Neuronal stem cell (in vitro differentiated cells): ENCODE data around the gene MADD.

Experiments
- DNase-seq: peaks from one replicate; pipeline ENCODE4 v3.0.0-alpha.2; 2013; ENCODE audit warnings: low spot score
- H2AFZ ChIP-seq: one replicate; pipeline ENCODE4 v1.6.1; 2013; ENCODE audit warnings: mild to moderate bottlenecking, low read length, inconsistent platforms
- H2AK5ac ChIP-seq: 2 replicates; pipeline ENCODE4 v1.6.1; 2013; ENCODE audit warnings: low read depth, mild to moderate bottlenecking, inconsistent platforms, low read length, moderate library complexity, mixed read lengths
- H2BK120ac ChIP-seq: 2 replicates; pipeline ENCODE4 v1.6.1; 2013; ENCODE audit warnings: low read depth, mild to moderate bottlenecking, inconsistent platforms, low read length, moderate library complexity, mixed read lengths
- H2BK12ac ChIP-seq: one replicate; pipeline ENCODE4 v1.6.1; 2013; ENCODE audit warnings: low read length, inconsistent platforms
- H2BK15ac ChIP-seq: 2 replicates; pipeline ENCODE4 v1.6.1; 2013; ENCODE audit warnings: mild to moderate bottlenecking, low read length, inconsistent platforms, mixed read lengths
- H2BK5ac ChIP-seq: one replicate; pipeline ENCODE4 v1.6.1; 2013; ENCODE audit warnings: inconsistent platforms, mild to moderate bottlenecking, low read length, moderate library complexity
- H3K14ac ChIP-seq: one replicate; pipeline ENCODE4 v1.6.1; 2013; ENCODE audit warnings: low read length, inconsistent platforms
- H3K18ac ChIP-seq: 2 replicates; pipeline ENCODE4 v1.6.1; 2013; ENCODE audit warnings: low read length, inconsistent platforms
- H3K23ac ChIP-seq: 2 replicates; pipeline ENCODE4 v1.6.1; 2013; ENCODE audit warnings: low read depth, mild to moderate bottlenecking, mixed read lengths, low read length, inconsistent platforms; ENCODE audit not compliant: poor library complexity
- H3K27ac ChIP-seq: replicated peaks from 3 replicates; pipeline ENCODE4 v1.5.1; 2013; ENCODE audit warnings: low read length, inconsistent platforms
- H3K27me3 ChIP-seq, 3 experiments: 2 replicates each; pipeline ENCODE4 v1.6.1; 2013; ENCODE audit warnings: low read length in 3 of 3, mild to moderate bottlenecking in 2 of 3, inconsistent platforms in 1 of 3, low read depth in 1 of 3, mixed read lengths in 1 of 3, moderate library complexity in 1 of 3; ENCODE audit not compliant: control insufficient read depth in 3 of 3, insufficient read depth in 3 of 3
- H3K36me3 ChIP-seq, 2 donors: replicated peaks in 1 of 2; 2 replicates each; pipeline ENCODE4 v1.6.1; 2013; ENCODE audit warnings: low read length in 2 of 2; ENCODE audit not compliant: control insufficient read depth in 2 of 2, insufficient read depth in 2 of 2
- H3K4ac ChIP-seq: 2 replicates; pipeline ENCODE4 v1.6.1; 2013; ENCODE audit warnings: inconsistent platforms, mild to moderate bottlenecking, low read length, moderate library complexity
- H3K4me1 ChIP-seq, 2 donors: 1 replicate in 1 of 2; 2 replicates in 1 of 2; pipeline ENCODE4 v1.6.1; 2013; ENCODE audit warnings: low read length in 2 of 2, low read depth in 1 of 2; ENCODE audit not compliant: control insufficient read depth in 2 of 2, insufficient read depth in 1 of 2
- H3K4me2 ChIP-seq: one replicate; pipeline ENCODE4 v1.6.1; 2013; ENCODE audit warnings: mild to moderate bottlenecking, low read length, inconsistent platforms; ENCODE audit not compliant: insufficient read depth, poor library complexity, severe bottlenecking
- H3K4me3 ChIP-seq, 2 donors: 2 replicates each; pipeline ENCODE4 v1.5.1; 2013; ENCODE audit warnings: low read length in 2 of 2, mild to moderate bottlenecking in 2 of 2, inconsistent platforms in 1 of 2, moderate library complexity in 1 of 2
- H3K79me1 ChIP-seq: one replicate; pipeline ENCODE4 v1.6.1; 2013; ENCODE audit warnings: low read depth, mild to moderate bottlenecking, inconsistent platforms, low read length, moderate library complexity
- H3K9ac ChIP-seq: one replicate; pipeline ENCODE4 v1.6.1; 2013; ENCODE audit warnings: mild to moderate bottlenecking, low read depth, low read length, inconsistent platforms; ENCODE audit not compliant: poor library complexity
- H3K9me3 ChIP-seq, 2 donors: replicated peaks in 1 of 2; 2 replicates each; pipeline versions ENCODE3 to v1.6.1; 2013; ENCODE audit warnings: low read length in 2 of 2, mild to moderate bottlenecking in 2 of 2, inconsistent platforms in 1 of 2, low read depth in 1 of 2, mixed read lengths in 1 of 2, moderate library complexity in 1 of 2; ENCODE audit not compliant: control insufficient read depth in 2 of 2, insufficient read depth in 1 of 2
- H4K8ac ChIP-seq: one replicate; pipeline ENCODE4 v1.6.1; 2013; ENCODE audit warnings: low read depth, mild to moderate bottlenecking, inconsistent platforms, low read length, moderate library complexity
- H4K91ac ChIP-seq: one replicate; pipeline ENCODE4 v1.6.1; 2013; ENCODE audit warnings: low read length, low read depth, mild to moderate bottlenecking, inconsistent platforms; ENCODE audit not compliant: poor library complexity
- WGBS, 2 donors: extraction: QIAGEN DNeasy Blood & Tissue Kit; methylation state at CpG; one replicate each; pipeline ENCODE4 v1.1.7; 2013; ENCODE audit warnings: missing lambda C conversion rate in 2 of 2, mixed read lengths in 1 of 2; ENCODE audit not compliant: insufficient read length in 2 of 2, insufficient replicate concordance in 1 of 2; ENCODE audit errors: extremely low coverage in 2 of 2; 5-methylcytosine and 5-hydroxymethylcytosine counted together

Gene MADD

GRCh38 chr11:47257177-47257516 is 12.8 kb upstream of the MADD start:
- H2BK5ac ChIP-seq = peak overlapping the region; percentile 97
- H3K27me3 ChIP-seq = no peaks in the 10 kb centered on the region
- H3K79me1 ChIP-seq = peaks cover 5% of the 10 kb centered on the region
- peaks cover 0 to 4% of the 10 kb centered on the region in 2 donors for H3K36me3 ChIP-seq
- peak overlapping the region; percentile 64 for H2BK15ac ChIP-seq
- H3K9me3 ChIP-seq = no peaks in the 10 kb centered on the region
- no peak overlapping the region for H4K91ac ChIP-seq
- no peak overlapping the region for H3K14ac ChIP-seq
- H3K23ac ChIP-seq = no peak overlapping the region
- peak overlapping the region; percentile 91 for H3K18ac ChIP-seq
- peak overlapping the region; percentile 92 for H2AFZ ChIP-seq
- H3K4ac ChIP-seq = peak overlapping the region; percentile 18
- no peak overlapping the region for H2BK12ac ChIP-seq
- H3K4me1 ChIP-seq = peaks cover 13 to 27% of the 10 kb centered on the region in 2 donors
- no CpG with 5 or more reads among the region's 2 CpGs for WGBS, 2 donors
- H3K4me3 ChIP-seq = peak overlapping the region in 1 of 2 donors; percentile 33
- DNase-seq = no peak
- peak overlapping the region; percentile 80 for H3K9ac ChIP-seq
- H2AK5ac ChIP-seq = peak overlapping the region; percentile 86
- H2BK120ac ChIP-seq = peak overlapping the region; percentile 67
- peak overlapping the region; percentile 57 for H3K4me2 ChIP-seq
- no peak overlapping the region for H4K8ac ChIP-seq
- peak overlapping the region; percentile 79 for H3K27ac ChIP-seq

GRCh38 chr11:47257517-47258316 is 12.2 kb upstream of the MADD start, which contains the start of gene NR1H3:
Gene NR1H3, plus strand, starts transcription at chr11:47257996. Its CDS starts 1,221 bp downstream, at chr11:47259217.
- DNase-seq = peak; percentile 58
- Histone ChIP-seq H3K23ac (no peak within 1 kb of the TSS), H3K27ac (peak within 1 kb of the TSS; percentile 79), H3K27me3 (no peaks in the 10 kb centered on the region), H2BK120ac (peak within 1 kb of the TSS; percentile 67), H3K9ac (peak within 1 kb of the TSS; percentile 80), H4K91ac (no peak within 1 kb of the TSS), H2AK5ac (peak within 1 kb of the TSS; percentile 86), H3K4me2 (peak within 1 kb of the TSS; percentile 57), H3K4me1 (peaks cover 13 to 27% of the 10 kb centered on the region in 2 donors), H3K14ac (no peak within 1 kb of the TSS), H2BK12ac (no peak within 1 kb of the TSS), H4K8ac (no peak within 1 kb of the TSS), H2AFZ (peak within 1 kb of the TSS; percentile 92), H3K36me3 (peaks cover 0 to 4% of the 10 kb centered on the region in 2 donors), H3K4ac (peak within 1 kb of the TSS; percentile 68), H2BK15ac (peak within 1 kb of the TSS; percentile 64), H2BK5ac (peak within 1 kb of the TSS; percentile 97), H3K9me3 (no peaks in the 10 kb centered on the region), H3K4me3 (peak within 1 kb of the TSS in 1 of 2 donors; percentile 33), H3K18ac (peak within 1 kb of the TSS; percentile 91), H3K79me1 (peaks cover 5% of the 10 kb centered on the region)
- no CpG with 5 or more reads among the region's 15 CpGs for WGBS, 2 donors

- H3K27ac ChIP-seq = peak overlapping the region; percentile 79
- H3K23ac ChIP-seq = no peak overlapping the region
- no CpG with 5 or more reads among the region's 11 CpGs for WGBS, 2 donors
- peak overlapping the region in 1 of 2 donors; percentile 33 for H3K4me3 ChIP-seq
- H2BK120ac ChIP-seq = no peak overlapping the region
- peak overlapping the region; percentile 97 for H2BK5ac ChIP-seq
- no peak overlapping the region for H4K8ac ChIP-seq
- DNase-seq = no peak
- no peak overlapping the region for H2BK12ac ChIP-seq
- H3K27me3 ChIP-seq = no peaks in the 10 kb centered on the region
- peaks cover 13 to 27% of the 10 kb centered on the region in 2 donors for H3K4me1 ChIP-seq
- no peak overlapping the region for H3K4me2 ChIP-seq
- H3K14ac ChIP-seq = no peak overlapping the region
- H3K9me3 ChIP-seq = no peaks in the 10 kb centered on the region
- no peak overlapping the region for H2BK15ac ChIP-seq
- peaks cover 5% of the 10 kb centered on the region for H3K79me1 ChIP-seq
- peak overlapping the region; percentile 92 for H2AFZ ChIP-seq
- peak overlapping the region; percentile 68 for H3K4ac ChIP-seq
- H3K9ac ChIP-seq = no peak overlapping the region
- H3K36me3 ChIP-seq = peaks cover 0 to 4% of the 10 kb centered on the region in 2 donors
- peak overlapping the region; percentile 88 for H3K18ac ChIP-seq
- H2AK5ac ChIP-seq = peak overlapping the region; percentile 85
- no peak overlapping the region for H4K91ac ChIP-seq
Measured at GRCh38 chr11:47258317-47258902, 11.5 kb upstream of the MADD start.
